SK-N-DZ (cell line): ENCODE results near the gene CELA2B.
A peak's percentile ranks its signal among the peaks of the same experiment; 100 is the strongest.

Experiments used
- DNase-seq: peaks from one replicate; pipeline ENCODE4 v3.0.0-alpha.2; 2015; ENCODE audit warnings: low spot score

CELA2B gene

DNA sequence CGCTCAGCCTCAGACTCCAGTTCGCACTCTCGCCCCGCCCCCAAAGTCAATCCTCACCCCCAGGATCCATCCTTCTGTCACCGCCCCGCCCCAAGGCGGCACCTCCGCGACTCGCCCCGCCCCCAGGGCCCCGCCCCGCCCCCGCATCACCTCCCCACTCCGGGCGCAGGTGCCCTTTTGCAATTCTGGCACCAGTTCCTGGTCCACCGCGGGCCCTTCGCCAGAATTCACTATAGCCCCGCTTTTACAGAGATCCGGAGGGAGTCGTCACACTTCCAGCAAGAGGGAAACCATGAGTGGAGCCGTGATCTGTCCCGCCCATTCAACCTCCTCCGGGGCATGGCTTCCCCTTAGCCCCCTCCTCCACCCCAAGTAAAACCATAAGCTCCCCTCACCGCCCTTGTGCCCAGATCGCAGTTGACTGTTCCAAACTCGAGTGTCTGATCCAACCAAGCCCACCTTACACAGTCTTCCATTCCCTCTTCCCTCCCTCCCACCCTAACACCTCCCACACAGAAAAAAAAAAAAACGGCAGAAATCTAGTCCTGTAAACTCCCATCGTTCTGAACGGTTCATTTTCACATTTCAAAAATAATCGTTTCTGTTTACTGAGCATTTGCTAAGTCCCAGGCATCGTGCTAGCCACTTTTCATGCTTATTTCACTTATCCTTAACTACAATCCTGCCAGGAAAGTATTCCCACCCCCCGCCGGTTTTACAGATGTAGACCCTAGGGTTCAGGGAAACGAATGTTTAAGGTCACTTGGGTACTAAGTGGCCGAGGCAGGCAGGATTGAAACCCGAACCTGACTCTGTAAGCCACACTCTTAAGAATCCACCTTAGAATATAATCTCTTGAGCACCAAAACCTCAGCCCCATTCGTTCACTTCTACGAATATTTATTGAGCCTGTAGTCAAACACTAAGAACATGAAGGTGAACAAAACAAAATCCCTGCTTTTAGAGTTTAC lies 49.4 kb downstream of the CELA2B start:
- DNase-seq = no peak

DNA sequence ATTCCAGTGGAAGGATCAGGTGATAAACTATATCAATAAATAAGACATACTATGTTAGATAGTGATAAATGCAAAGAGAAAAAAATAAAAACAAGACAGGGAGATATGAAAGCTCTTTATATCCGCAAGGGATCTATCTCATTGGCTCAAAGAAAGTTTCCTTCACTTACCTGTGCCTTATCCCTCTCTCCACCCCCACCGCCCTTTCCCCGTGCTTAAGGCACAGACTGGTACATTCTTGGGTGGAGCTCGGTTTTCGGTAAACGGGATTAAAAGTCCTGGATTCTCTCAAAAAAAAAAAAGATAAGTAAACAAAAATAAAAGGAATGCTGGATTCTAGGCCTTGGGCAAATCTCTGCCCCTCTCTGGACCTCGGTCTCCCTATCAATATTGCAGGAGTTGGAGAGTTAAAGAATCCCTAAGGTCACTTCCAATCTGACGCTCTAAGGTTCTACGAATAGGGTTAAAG lies 50.2 kb downstream of the CELA2B start:
- DNase-seq = no peak

DNA sequence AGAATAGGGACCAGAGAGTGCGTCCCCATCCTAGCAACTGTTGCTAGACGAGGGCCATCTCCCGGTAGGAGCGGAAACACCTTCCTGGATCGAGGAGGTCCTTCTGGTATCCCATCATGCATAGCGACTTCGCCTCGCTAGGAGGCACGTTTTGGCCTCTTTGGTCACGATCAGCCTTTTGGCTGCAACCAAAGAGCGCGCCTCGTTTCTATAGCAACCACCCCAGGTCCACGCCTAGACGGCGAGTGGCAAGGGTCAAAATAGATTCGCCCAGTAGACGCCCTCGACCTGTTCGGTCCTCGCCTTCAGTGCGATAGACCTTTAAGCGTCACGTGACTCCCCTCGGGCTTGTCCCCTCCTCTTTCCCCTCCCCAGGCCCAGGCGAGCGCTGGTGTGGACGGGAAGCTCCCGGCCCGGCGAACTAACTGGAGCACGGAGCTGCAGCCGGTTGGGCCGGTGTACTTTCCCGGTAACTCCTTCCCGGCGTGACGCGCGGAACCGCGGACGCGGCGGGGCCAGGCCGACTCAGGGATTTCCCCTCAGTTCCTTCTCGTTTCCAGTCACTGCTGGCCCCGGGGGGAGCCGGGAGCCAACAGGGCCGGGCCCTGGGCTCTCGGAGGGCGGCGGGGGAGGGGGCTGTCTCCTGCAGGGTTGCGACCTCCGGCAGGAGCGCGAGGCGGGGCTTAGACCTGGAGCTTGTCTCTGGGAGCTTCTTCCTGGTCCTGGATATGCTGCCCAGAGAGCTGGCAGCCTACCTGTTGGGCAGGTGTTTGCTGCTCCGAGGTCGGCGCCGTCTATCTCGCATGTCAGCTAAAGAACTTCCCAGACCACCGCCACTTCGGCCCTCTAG lies 50.8 kb downstream of the CELA2B start, which contains the start of gene DNAJC16:
Gene DNAJC16 (plus strand): TSS at position 359 of the 850 bp plus-strand sequence. CDS start 2,258 bp downstream, outside the sequence.
- DNase-seq = peak; percentile 99

DNA sequence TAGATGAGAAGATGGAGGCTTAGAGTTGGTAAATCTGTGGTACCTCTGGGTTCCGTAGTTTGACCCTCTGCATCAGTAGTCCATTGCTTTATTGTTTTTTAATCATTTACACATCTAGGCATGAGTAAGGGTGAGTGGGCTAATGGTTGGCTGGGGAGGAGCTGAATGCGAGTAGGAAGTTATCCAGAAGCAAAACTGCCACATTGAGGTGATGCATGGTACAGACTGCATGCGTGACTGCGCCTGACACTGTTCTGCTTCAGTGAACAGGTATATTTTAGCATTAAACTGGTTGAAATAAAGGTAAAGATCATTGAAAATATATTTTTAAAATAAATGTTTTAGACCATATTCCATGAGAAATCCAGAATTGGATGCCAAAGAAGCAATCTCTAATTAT lies 55.1 kb downstream of the CELA2B start:
- DNase-seq = no peak

DNA sequence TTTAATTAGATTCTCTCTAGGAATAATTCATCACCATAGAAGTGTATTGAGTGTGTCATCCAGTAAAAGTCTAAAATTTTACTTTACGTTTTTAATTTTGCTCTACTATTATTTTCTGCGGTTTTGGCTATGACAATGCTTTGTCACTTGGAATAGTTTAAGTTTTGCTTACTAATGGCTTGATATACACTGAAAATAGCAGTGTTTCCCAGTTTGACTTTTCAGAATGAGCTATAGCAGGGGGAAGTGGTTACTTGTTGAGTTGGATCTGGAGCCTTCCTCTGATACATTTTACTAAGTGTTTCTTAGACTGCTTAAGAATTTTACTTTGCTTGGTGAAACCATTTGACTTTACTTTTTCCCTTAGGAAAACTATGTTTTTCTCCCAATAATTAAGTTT lies 55.8 kb downstream of the CELA2B start:
- DNase-seq = no peak

DNA sequence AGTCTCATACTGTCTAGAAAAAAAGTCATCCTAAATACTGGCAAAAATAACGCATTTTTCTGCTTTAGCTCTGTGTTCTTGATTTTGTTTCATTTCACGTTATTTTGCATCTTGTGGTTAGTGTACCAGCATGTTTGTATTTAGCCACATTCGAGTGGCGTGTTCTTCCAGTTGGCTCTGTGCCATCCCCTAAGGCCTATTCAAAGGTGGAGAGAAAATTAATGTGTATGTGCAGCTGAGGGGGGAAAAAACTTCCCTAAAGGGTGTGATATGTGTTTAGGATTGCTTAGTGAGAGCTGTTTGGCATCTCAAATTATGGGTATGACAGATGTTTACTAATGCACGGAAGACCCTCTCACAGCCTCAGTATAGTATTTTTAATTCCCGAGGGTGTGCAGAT lies 62.9 kb downstream of the CELA2B start:
- no peak for DNase-seq

DNA sequence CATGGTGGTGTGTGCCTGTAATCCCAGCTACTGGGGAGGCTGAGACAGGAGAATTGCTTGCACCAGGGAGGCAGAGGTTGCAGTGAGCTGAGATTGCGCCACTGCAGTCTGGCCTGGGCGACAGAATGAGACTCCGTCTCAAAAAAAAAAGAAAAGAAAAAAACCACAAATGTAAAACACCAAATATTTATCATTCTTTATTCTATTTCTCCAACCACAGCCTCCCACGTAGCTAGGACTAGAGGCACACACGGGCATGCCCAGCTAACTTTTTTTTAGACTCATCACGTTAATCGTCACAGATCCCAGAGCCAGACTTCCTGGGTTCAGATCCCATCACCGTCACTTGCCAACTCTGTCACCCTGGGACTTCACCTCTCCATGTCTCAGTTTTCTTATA lies 64.3 kb downstream of the CELA2B start:
- no peak for DNase-seq
